ENCODE results near the gene UBE2V1.

- no peak for TF ChIP-seq CEBPB (IDR thresholded peaks at IDR 0.05)
- TF ChIP-seq CTCF (IDR thresholded peaks at IDR 0.05) = no peak
- TF ChIP-seq FOSL2 (IDR thresholded peaks at IDR 0.05) = no peak
- no peak for TF ChIP-seq FOSL2 (CRISPR knock-in tag; IDR thresholded peaks at IDR 0.05)
- TF ChIP-seq EP300 (IDR thresholded peaks at IDR 0.05) = no peak
- TF ChIP-seq HES2 (IDR thresholded peaks at IDR 0.05) = no peak
- TF ChIP-seq RAD21 (conservative IDR thresholded peaks at IDR 0.05 in 1 of 2, IDR thresholded peaks at IDR 0.05 in 1 of 2) = no peak
Observed at GRCh38 chr20:50115591-50116367, 2.8 kb upstream of the UBE2V1 start.
